Sigmoid colon (tissue), 7 donors: Measurements from ENCODE around the gene SLC13A4. TPM values are rescaled to one million over a fixed set of nuclear protein-coding genes. Genes with fewer than 3 reads are reported as not detected.

Experiments used
- DNase-seq: peaks from one replicate; pipeline ENCODE4 v3.0.0-alpha.2; 2019
- H3K27ac ChIP-seq, 4 donors: fragments of 200-600 bp; sonication (generic); one replicate each; pipeline ENCODE4 v1.5.1; 2016 to 2019; ENCODE audit warnings: mild to moderate bottlenecking in 1 of 4
- H3K27me3 ChIP-seq, 3 donors: fragments of 200-600 bp; sonication (generic); one replicate each; pipeline ENCODE4 v1.5.1; 2019; ENCODE audit warnings: mild to moderate bottlenecking in 1 of 3
- H3K36me3 ChIP-seq, 4 donors: fragments of 200-600 bp; sonication (generic); one replicate each; pipeline ENCODE4 v1.5.1; 2016 to 2019
- H3K4me1 ChIP-seq, 4 donors: fragments of 200-600 bp; sonication (generic); one replicate each; pipeline ENCODE4 v1.5.1; 2017 to 2019
- H3K4me3 ChIP-seq, 4 donors: fragments of 200-600 bp; sonication (generic); one replicate each; pipeline ENCODE4 v1.5.1; 2017 to 2019; ENCODE audit warnings: mild to moderate bottlenecking in 2 of 4, moderate library complexity in 1 of 4
- H3K9me3 ChIP-seq, 4 donors: fragments of 200-600 bp in 3 of 4; sonication (generic) in 3 of 4; one replicate each; pipeline versions ENCODE4 v1.5.1 to v1.6.1; 2013 to 2019
- CTCF ChIP-seq, 4 experiments: fragments of 450-650 bp in 3 of 4; fragments of 200-600 bp in 1 of 4; IDR thresholded peaks; one replicate each; pipeline ENCODE4 v1.5.1; 2016 to 2019; ENCODE audit warnings: antibody characterized with exemption in 4 of 4, mild to moderate bottlenecking in 3 of 4, moderate library complexity in 2 of 4
- EP300 ChIP-seq, 4 donors: sonication (generic); formaldehyde crosslinking; IDR thresholded peaks; one replicate each; pipeline ENCODE4 v1.6.1; 2017; ENCODE audit warnings: antibody characterized with exemption in 4 of 4
- POLR2A ChIP-seq, 2 donors: fragments of 450-650 bp; IDR thresholded peaks; one replicate each; pipeline ENCODE4 v1.6.1; 2016; ENCODE audit warnings: antibody characterized with exemption in 2 of 2, mild to moderate bottlenecking in 2 of 2, moderate library complexity in 2 of 2
- POLR2AphosphoS5 ChIP-seq, 4 donors: sonication (generic); formaldehyde crosslinking; IDR thresholded peaks; one replicate each; pipeline ENCODE4 v1.6.1; 2017; ENCODE audit warnings: antibody characterized with exemption in 4 of 4
- WGBS, 2 donors: extraction: QIAGEN DNeasy Blood & Tissue Kit; methylation state at CpG; one replicate each; pipeline ENCODE4 v1.1.7; 2013; 5-methylcytosine and 5-hydroxymethylcytosine counted together
- intact Hi-C: fragments of 100-400 bp; cut with DNase I; formaldehyde crosslinking; loops from one replicate; pipeline ENCODE4 v1.15.1; 2023
- polyA plus RNA-seq, 3 donors: library from polyadenylated mRNA; stranded (reverse); fragments of 200-250 nt; gene quantifications; one replicate each; pipeline ENCODE4 v1.2.3, GENCODE V29; 2013
- total RNA-seq, 4 donors: library from RNA; depleted of rRNA; stranded (reverse); fragments of >200 nt; gene quantifications; one replicate each; pipeline ENCODE4 v1.1.0, GENCODE V29; 2016
- donor health status: healthy with polysubstance abuse.
- donor health status: Bipolar disorder and iron deficiency.
- donor health status: healthy.

The SLC13A4 gene
- total and polyA plus RNA-seq, 7 donors: 0.12 to 0.60 (median 0.28) TPM; not detected in 4

GRCh38 chr7:135769005-135769802 lies 41.2 kb upstream of the SLC13A4 start:
- H3K9me3 ChIP-seq: no peaks in the 10 kb centered on the region
- no peaks in the 10 kb centered on the region for H3K36me3 ChIP-seq
- H3K4me1 ChIP-seq: peaks cover 0 to 4% (median 0%) of the 10 kb centered on the region in 4 donors
- H3K27ac ChIP-seq: peak overlapping the region in 1 of 4 donors; percentile 32
- 83 to 84% methylated on average over 7 of the region's 7 CpGs for whole genome bisulfite sequencing, 2 donors
- H3K4me3 ChIP-seq: no peak overlapping the region
- TF ChIP-seq EP300 (IDR thresholded peaks at IDR 0.05) (no peak), CTCF (IDR thresholded peaks at IDR 0.05) (no peak), POLR2AphosphoS5 (IDR thresholded peaks at IDR 0.05) (no peak), POLR2A (IDR thresholded peaks at IDR 0.05) (no peak)
- H3K27me3 ChIP-seq: no peaks in the 10 kb centered on the region
- DNase-seq: no peak
- intact Hi-C loops: no loop called here

- no peak for TF ChIP-seq CTCF (IDR thresholded peaks at IDR 0.05)
- no peak for TF ChIP-seq POLR2A (IDR thresholded peaks at IDR 0.05)
- TF ChIP-seq EP300 (IDR thresholded peaks at IDR 0.05): no peak
- TF ChIP-seq POLR2AphosphoS5 (IDR thresholded peaks at IDR 0.05): no peak
- WGBS, 2 donors: 79 to 80% methylated on average over 4 of the region's 4 CpGs
- no peaks in the 10 kb centered on the region for H3K27me3 ChIP-seq
- intact Hi-C loops: no loop called here
- no peaks in the 10 kb centered on the region for H3K36me3 ChIP-seq
- H3K4me1 ChIP-seq: no peaks in the 10 kb centered on the region
- no peak for DNase-seq
- peak overlapping the region in 1 of 4 donors; percentile 32 for H3K27ac ChIP-seq
- no peaks in the 10 kb centered on the region for H3K9me3 ChIP-seq
- H3K4me3 ChIP-seq: no peak overlapping the region
Observed at GRCh38 chr7:135768467-135768866, 40.5 kb upstream of the SLC13A4 start.

- H3K4me3 ChIP-seq: no peak overlapping the region
- no peaks in the 10 kb centered on the region for H3K36me3 ChIP-seq
- no peak for DNase-seq
- TF ChIP-seq CTCF (IDR thresholded peaks at IDR 0.05) (no peak), POLR2AphosphoS5 (IDR thresholded peaks at IDR 0.05) (no peak), POLR2A (IDR thresholded peaks at IDR 0.05) (no peak), EP300 (IDR thresholded peaks at IDR 0.05) (no peak)
- intact Hi-C loops: no loop called here
- H3K4me1 ChIP-seq: no peaks in the 10 kb centered on the region
- no peaks in the 10 kb centered on the region for H3K27me3 ChIP-seq
- WGBS, 2 donors: 66 to 82% methylated on average over 3 of the region's 3 CpGs
- no peak overlapping the region for H3K27ac ChIP-seq
- no peaks in the 10 kb centered on the region for H3K9me3 ChIP-seq
Observed at GRCh38 chr7:135768064-135768463, 40.1 kb upstream of the SLC13A4 start.

- Histone ChIP-seq H3K4me1 (peaks cover 0 to 20% (median 19%) of the 10 kb centered on the region in 4 donors), H3K36me3 (no peaks in the 10 kb centered on the region), H3K4me3 (no peak overlapping the region), H3K9me3 (no peaks in the 10 kb centered on the region), H3K27ac (no peak overlapping the region), H3K27me3 (no peaks in the 10 kb centered on the region)
- WGBS, 2 donors: 91 to 94% methylated on average over 2 of the region's 2 CpGs
- intact Hi-C loops: no loop called here
- no peak for DNase-seq
- TF ChIP-seq EP300 (IDR thresholded peaks at IDR 0.05) (no peak), POLR2A (IDR thresholded peaks at IDR 0.05) (no peak), POLR2AphosphoS5 (IDR thresholded peaks at IDR 0.05) (no peak), CTCF (IDR thresholded peaks at IDR 0.05) (no peak)
Observed at GRCh38 chr7:135763261-135763660, 35.3 kb upstream of the SLC13A4 start.
